K562 (cell line): ENCODE measurements around the gene MXRA7. TPM values are rescaled to one million over a fixed set of nuclear protein-coding genes. Genes with fewer than 3 reads are reported as not detected.

Experiments
- ATAC-seq: fragments of 200-7000 bp; cut with Tn5 transposase; 3 replicates; pipeline ENCODE4 v1.9.1; 2020; ENCODE audit warnings: moderate library complexity
- Bru-seq: library from RNA; stranded (reverse); fragments of 400-500 nt; gene quantifications from one replicate; lab custom pipeline; 2021; lab: Mats Ljungman, UMichigan
- BruChase-seq, 2 experiments: library from RNA; stranded (reverse); fragments of 400-500 nt; gene quantifications; one replicate each; lab custom pipeline; 2021; lab: Mats Ljungman, UMichigan
- BruUV-seq: library from RNA; stranded (reverse); fragments of 400-500 nt; replicated peaks from 2 replicates; lab custom pipeline; 2021; lab: Mats Ljungman, UMichigan
- CTCF ChIA-PET: fragments of 300-600 bp; formaldehyde crosslinking; extraction: SDS; loops from one replicate; lab custom pipeline; 2021; ENCODE audit warnings: low intra/inter-chr PET ratio; lab: Yijun Ruan, JAX
- POLR2A ChIA-PET: fragments of 300-600, 350-650 bp; sonication (Branson Sonifier 250); formaldehyde crosslinking; extraction: SDS; loops from one replicate; lab custom pipeline; 2021; ENCODE audit warnings: antibody characterized with exemption, inconsistent platforms; lab: Yijun Ruan, JAX
- DNase-seq, 4 experiments: peaks; one replicate each; pipeline versions ENCODE4 v3.0.0 to v3.0.0-alpha.2; 2011 to 2018; ENCODE audit warnings: low spot score in 3 of 4, mixed read lengths in 3 of 4; ENCODE audit errors: extremely low read depth in 1 of 4
- FAIRE-seq: peaks from 2 replicates; lab custom pipeline; 2011; peaks lifted over from hg19 to GRCh38; lab: Jason Lieb, UNC
- H2AFZ ChIP-seq: 2 replicates; pipeline ENCODE4 v1.6.0; 2011; ENCODE audit warnings: low read depth, low read length, control low read depth, inconsistent platforms
- H3K27ac ChIP-seq: fragments of 200-600 bp; 3 replicates; pipeline ENCODE4 v1.8.0; 2011; ENCODE audit warnings: low read depth, mild to moderate bottlenecking, control low read depth, inconsistent platforms, low read length, moderate library complexity, mixed read lengths; ENCODE audit errors: extremely low read depth
- H3K27me3 ChIP-seq, 2 experiments: fragments of 300-600 bp in 1 of 2; 2 replicates in 1 of 2; 3 replicates in 1 of 2; pipeline versions ENCODE4 v1.6.0 to v1.8.0; 2011; ENCODE audit warnings: inconsistent platforms in 2 of 2, low read length in 2 of 2, mild to moderate bottlenecking in 1 of 2, mixed read lengths in 1 of 2, moderate library complexity in 1 of 2; ENCODE audit not compliant: control insufficient read depth in 2 of 2, insufficient read depth in 2 of 2
- H3K36me3 ChIP-seq: fragments of 300-600 bp; 3 replicates; pipeline ENCODE4 v1.8.0; 2011; ENCODE audit warnings: mild to moderate bottlenecking, low read length, inconsistent platforms; ENCODE audit not compliant: control insufficient read depth, insufficient read depth
- H3K4me1 ChIP-seq, 2 experiments: fragments of 200-600 bp in 1 of 2; replicated peaks in 1 of 2; 2 replicates in 1 of 2; 3 replicates in 1 of 2; pipeline versions ENCODE4 v1.5.1 to v1.8.0; 2011; ENCODE audit warnings: inconsistent platforms in 2 of 2, low read length in 2 of 2, mild to moderate bottlenecking in 1 of 2, mixed read lengths in 1 of 2, moderate library complexity in 1 of 2; ENCODE audit not compliant: control insufficient read depth in 2 of 2, insufficient read depth in 2 of 2
- H3K4me2 ChIP-seq: 2 replicates; pipeline ENCODE4 v1.6.1; 2011; ENCODE audit warnings: low read length, control low read depth, inconsistent platforms, mixed read lengths; ENCODE audit not compliant: insufficient read depth
- H3K4me3 ChIP-seq: fragments of 200-600 bp; sonication (generic), shearing (Covaris generic); 2 replicates; pipeline ENCODE4 v1.5.1; 2016; ENCODE audit warnings: control low read depth, inconsistent platforms
- H3K79me2 ChIP-seq: fragments of 200-600 bp; 3 replicates; pipeline ENCODE4 v1.8.0; 2011; ENCODE audit warnings: low read length, inconsistent platforms; ENCODE audit not compliant: control insufficient read depth, insufficient read depth
- H3K9ac ChIP-seq, 2 experiments: 2 replicates each; pipeline versions ENCODE4 v1.6.0 to v1.6.1; 2011; ENCODE audit warnings: low read depth in 2 of 2, low read length in 2 of 2, control low read depth in 1 of 2, inconsistent platforms in 1 of 2, mild to moderate bottlenecking in 1 of 2, mixed read lengths in 1 of 2; ENCODE audit not compliant: insufficient read depth in 1 of 2
- H3K9me1 ChIP-seq: one replicate; pipeline ENCODE4 v1.6.0; 2011; ENCODE audit warnings: inconsistent platforms, mild to moderate bottlenecking, low read length, moderate library complexity; ENCODE audit not compliant: control insufficient read depth, insufficient read depth
- H3K9me3 ChIP-seq: replicated peaks from 2 replicates; pipeline ENCODE4 v1.5.1; 2011; ENCODE audit warnings: low read depth, low read length, inconsistent platforms; ENCODE audit not compliant: control insufficient read depth, insufficient read depth
- H4K20me1 ChIP-seq: replicated peaks from 2 replicates; pipeline ENCODE4 v1.6.1; 2011; ENCODE audit warnings: low read length, inconsistent platforms, mixed read lengths; ENCODE audit not compliant: control insufficient read depth, insufficient read depth
- ATF1 ChIP-seq, 2 experiments: fragments of 450-650 bp in 1 of 2; IDR thresholded peaks; 2 replicates each; pipeline ENCODE4 v1.6.1; 2016; ENCODE audit warnings: missing compliant biosample characterization in 1 of 2, missing genetic modification characterization in 1 of 2
- CREB1 ChIP-seq, 2 experiments: sonication (generic) in 1 of 2; formaldehyde crosslinking in 1 of 2; IDR thresholded peaks; 2 replicates each; pipeline versions ENCODE4 v1.6.1 to v1.8.0; 2012 to 2022; ENCODE audit warnings: inconsistent platforms in 1 of 2, mild to moderate bottlenecking in 1 of 2, missing genetic modification reagents in 1 of 2, moderate library complexity in 1 of 2
- FOSL1 ChIP-seq: fragments of 200-800 bp; sonication (Bioruptor generic); conservative IDR thresholded peaks from 2 replicates; pipeline ENCODE4 v1.6.1; 2016; ENCODE audit warnings: missing genetic modification characterization, missing compliant biosample characterization
- HOXB6 ChIP-seq: fragments of 250-450 bp; sonication (Bioruptor Pico); IDR thresholded peaks from 2 replicates; pipeline ENCODE4 v1.5.1; 2022; ENCODE audit warnings: mild to moderate bottlenecking, borderline replicate concordance
- LCOR ChIP-seq: sonication (generic); formaldehyde crosslinking; IDR thresholded peaks from 2 replicates; pipeline ENCODE4 v1.8.0; 2022; ENCODE audit warnings: mild to moderate bottlenecking, missing genetic modification reagents
- POLR2AphosphoS5 ChIP-seq: IDR thresholded peaks from 2 replicates; pipeline ENCODE4 v1.6.1; 2011; ENCODE audit warnings: mild to moderate bottlenecking, low read depth, low read length, moderate library complexity; ENCODE audit not compliant: control insufficient read depth, insufficient read depth
- POLR2G ChIP-seq: fragments of 200-400 bp; formaldehyde crosslinking; IDR thresholded peaks from 2 replicates; pipeline ENCODE4 v1.6.1; 2017; ENCODE audit warnings: low read depth, mild to moderate bottlenecking, antibody characterized with exemption, low read length, moderate library complexity
- ZBTB7A ChIP-seq: IDR thresholded peaks from 2 replicates; pipeline ENCODE4 v1.6.1; 2011; ENCODE audit warnings: low read depth, mild to moderate bottlenecking, low read length, moderate library complexity, borderline replicate concordance; ENCODE audit not compliant: control insufficient read depth
- WGBS: fragments of 100-300 bp; shearing (Covaris generic); methylation state at CpG from one replicate; pipeline ENCODE4 v1.1.6; 2016; ENCODE audit warnings: low coverage, mixed read lengths; ENCODE audit not compliant: insufficient coverage; ENCODE audit errors: missing lambda C conversion rate; 5-methylcytosine and 5-hydroxymethylcytosine counted together
- in situ Hi-C: fragments of 300-500 bp; cut with MboI; formaldehyde crosslinking; loops from 4 replicates; pipeline ENCODE4 v1.15.0; 2018; ENCODE audit warnings: inconsistent platforms, mixed read lengths
- intact Hi-C: fragments of 100-400 bp; cut with micrococcal nuclease; formaldehyde crosslinking; loops from 2 replicates; pipeline ENCODE4 v1.14.2; 2022
- long read RNA-seq, 3 experiments: library from polyadenylated mRNA in 2 of 3; library from RNA in 1 of 3; unstranded in 2 of 3; stranded (forward) in 1 of 3; transcript quantifications; one replicate each; pipeline ENCODE4 v2.0.0, GENCODE V29; 2019 to 2022
- polyA minus RNA-seq, 3 experiments: library from RNA; depleted of rRNA, polyadenylated mRNA; stranded (reverse); fragments of >200 nt; gene quantifications; 2 replicates each; pipeline ENCODE4 v1.2.3, GENCODE V29; 2011
- polyA plus RNA-seq, 8 experiments: library from polyadenylated mRNA; depleted of rRNA in 4 of 8; stranded (reverse) in 5 of 8; unstranded in 3 of 8; fragments of >200 nt; fragmentation: Nextera tagmentation in 2 of 8; fragmentation: Illumina TruSeq in 1 of 8; extraction: Ambion mirVana in 2 of 8; extraction: Trizol in 1 of 8; gene quantifications; 2 replicates each; pipeline versions ENCODE4 v1.2.1 to v1.2.3, GENCODE V29; 2011 to 2014; ENCODE audit warnings: inconsistent platforms in 1 of 8, missing spikeins in 1 of 8
- total RNA-seq, 7 experiments: library from RNA; depleted of rRNA in 6 of 7; stranded (reverse); fragments of >200 nt in 6 of 7; fragmentation: Illumina TruSeq in 2 of 7; extraction: Trizol in 2 of 7; gene quantifications; 2 replicates each; pipeline versions ENCODE4 v1.2.1 to v1.2.3, GENCODE V29; 2011 to 2021; ENCODE audit warnings: low replicate concordance in 1 of 7
- TF ChIP-seq, protein P1 (sequence below): fragments of 250-450 bp; sonication (Bioruptor Pico); IDR thresholded peaks from 2 replicates; pipeline ENCODE4 v1.8.0; 2022; ENCODE audit warnings: inconsistent platforms, mild to moderate bottlenecking, moderate library complexity, borderline replicate concordance
- TF ChIP-seq, protein P2 (sequence below), 2 experiments: IDR thresholded peaks; 2 replicates each; pipeline ENCODE4 v1.6.1; 2011; ENCODE audit warnings: borderline replicate concordance in 1 of 2, control low read depth in 1 of 2, low read depth in 1 of 2, low read length in 1 of 2, mild to moderate bottlenecking in 1 of 2, mixed read lengths in 1 of 2, moderate library complexity in 1 of 2; ENCODE audit not compliant: insufficient read depth in 1 of 2, insufficient read length in 1 of 2, poor library complexity in 1 of 2, severe bottlenecking in 1 of 2; ENCODE audit errors: extremely low read depth in 1 of 2

Gene MXRA7, protein sequence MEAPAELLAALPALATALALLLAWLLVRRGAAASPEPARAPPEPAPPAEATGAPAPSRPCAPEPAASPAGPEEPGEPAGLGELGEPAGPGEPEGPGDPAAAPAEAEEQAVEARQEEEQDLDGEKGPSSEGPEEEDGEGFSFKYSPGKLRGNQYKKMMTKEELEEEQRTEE
- total RNA-seq (2011; cell fraction: chromatin; rRNA removed; ENCODE audit: low replicate concordance), result 7.4 and 13.0 TPM in 2 replicates
- 13.7 and 15.5 TPM in 2 replicates for total RNA-seq (2011; cell fraction: nucleolus; rRNA removed)
- 17.9 and 28.3 TPM in 2 replicates for total RNA-seq (2011; cell fraction: nucleoplasm; rRNA removed)
- total RNA-seq (2014; rRNA removed), result 14.1 and 17.1 TPM in 2 replicates
- total RNA-seq (2014; rRNA removed; fragmentation: Illumina TruSeq; extraction: Trizol), result 17.8 and 18.9 TPM in 2 replicates
- total RNA-seq (2015; rRNA removed; fragmentation: Illumina TruSeq; extraction: Trizol), result 8.2 and 8.8 TPM in 2 replicates
- 12.8 and 14.3 TPM in 2 replicates for total RNA-seq (2021)
- polyA plus RNA-seq (2011; rRNA removed), result 36.8 and 38.4 TPM in 2 replicates
- 14.5 and 26.4 TPM in 2 replicates for polyA plus RNA-seq (2011; cell fraction: cytosol; rRNA removed)
- 17.3 and 17.5 TPM in 2 replicates for polyA plus RNA-seq (2011; cell fraction: nucleus; rRNA removed)
- 9.6 and 28.4 TPM in 2 replicates for polyA plus RNA-seq (2012)
- polyA plus RNA-seq (2014; fragmentation: Illumina TruSeq; extraction: Trizol), result 24.4 and 25.0 TPM in 2 replicates
- 1 to 10 TPM; 2.6 to 3.2 TPM for polyA plus RNA-seq (2014; fragmentation: Nextera tagmentation; extraction: Ambion mirVana)
- polyA plus RNA-seq (2014; rRNA removed), result 14.4 and 22.0 TPM in 2 replicates
- polyA minus RNA-seq (2011; rRNA and poly(A)+ RNA removed), result 15.4 and 21.1 TPM in 2 replicates
- polyA minus RNA-seq (2011; cell fraction: cytosol; rRNA and poly(A)+ RNA removed), result 13.4 and 15.8 TPM in 2 replicates
- polyA minus RNA-seq (2011; cell fraction: nucleus; rRNA and poly(A)+ RNA removed), result 1.6 and 4.3 TPM in 2 replicates
- Bru-seq, nascent RNA, result percentile 52 among the genes with signal in this experiment
- BruChase-seq, experiment 1, labeled RNA remaining after a 2-hour chase, result percentile 44 among the genes with signal in this experiment
- BruChase-seq, experiment 2, labeled RNA remaining after a 6-hour chase, result percentile 45 among the genes with signal in this experiment
- long read RNA-seq, experiment 1, full-length matches to known transcripts, result 71 of 77 reads
- long read RNA-seq, experiment 1, partial matches to known transcripts, result 3 of 77 reads
- long read RNA-seq, experiment 1, other reads (novel, unspliced or antisense), result 3 of 77 reads
- long read RNA-seq, experiment 2, full-length matches to known transcripts, result 13 of 18 reads
- long read RNA-seq, experiment 2, partial matches to known transcripts, result 1 of 18 reads
- long read RNA-seq, experiment 2, other reads (novel, unspliced or antisense), result 4 of 18 reads
- long read RNA-seq, experiment 3, result 0 reads

DNA sequence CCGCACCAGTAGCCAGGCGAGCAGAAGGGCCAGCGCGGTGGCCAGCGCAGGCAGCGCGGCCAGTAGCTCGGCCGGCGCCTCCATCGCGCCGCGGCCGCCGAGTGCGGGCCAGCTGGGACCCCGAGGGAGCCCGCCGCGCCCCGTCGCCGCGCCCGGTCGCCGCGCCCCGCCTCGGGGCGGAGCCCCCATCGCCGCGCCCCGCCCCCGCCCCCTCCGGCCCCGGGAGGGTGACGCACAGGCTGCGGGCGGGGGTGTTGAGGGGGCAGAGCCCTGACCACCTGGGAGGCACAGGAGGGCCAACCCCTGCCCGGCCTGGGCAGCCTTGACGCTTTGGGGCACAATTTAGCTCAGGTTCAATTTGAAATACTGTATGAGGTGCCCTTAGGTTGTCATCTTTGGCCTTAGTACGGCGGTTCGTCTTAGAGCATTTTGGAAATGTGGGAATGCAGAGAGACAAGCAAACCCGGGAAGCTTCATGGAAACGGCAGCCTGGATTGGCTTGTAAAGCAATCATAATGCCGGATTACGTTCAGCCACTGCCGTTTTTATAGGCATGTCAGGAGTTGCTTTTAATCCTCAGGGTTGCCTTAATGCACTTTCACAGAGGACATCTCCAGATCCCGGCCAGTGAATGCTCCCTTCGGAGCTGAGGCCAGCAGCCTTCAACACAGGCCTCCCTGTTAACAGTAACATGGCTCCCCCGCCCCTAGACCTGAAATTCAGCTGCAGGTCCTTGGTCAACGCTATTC is at the start of gene MXRA7:
TSS of gene MXRA7 (minus strand) at position 103 of the 749 bp plus-strand sequence. CDS start at position 84, 19 bp downstream.
- Histone ChIP-seq H4K20me1 (peaks cover 10% of the 10 kb centered on the region), H2AFZ (peak within 1 kb of the TSS; percentile 78), H3K4me1 (peaks cover 33 to 36% of the 10 kb centered on the region in 2 experiments), H3K9ac (peak within 1 kb of the TSS; percentile 53 to 89; a peak in 3 of 4 replicates), H3K36me3 (peaks cover 32% of the 10 kb centered on the region), H3K27me3 (no peaks in the 10 kb centered on the region), H3K9me1 (peaks cover 2% of the 10 kb centered on the region), H3K4me2 (peak within 1 kb of the TSS; percentile 79), H3K27ac (peak within 1 kb of the TSS; percentile 27; the same call in 2 of the 3 replicates), H3K4me3 (peak within 1 kb of the TSS; percentile 42), H3K9me3 (no peaks in the 10 kb centered on the region), H3K79me2 (peaks cover 10% of the 10 kb centered on the region; the same call in 2 of the 3 replicates)
- ChIA-PET CTCF (no interaction called here), POLR2A (interaction anchor here (0.6 to 5.2 kb wide), 5 partner anchors 10 to 931 kb away, joined by 3 to 35 read pairs (median 3); partner anchors contain the start of genes JMJD6 and METTL23)
- DNase-seq (peak; percentile 73 to 93 (median 90)), ATAC-seq (peak; percentile 80), FAIRE-seq (peak; percentile 19)
- intact Hi-C loops (no loop called here), in situ Hi-C loops (no loop called here)
- BruUV-seq, result no TSS peak
- WGBS, result 19% methylated on average over 17 of the region's 56 CpGs
- TF ChIP-seq, protein P1, sequence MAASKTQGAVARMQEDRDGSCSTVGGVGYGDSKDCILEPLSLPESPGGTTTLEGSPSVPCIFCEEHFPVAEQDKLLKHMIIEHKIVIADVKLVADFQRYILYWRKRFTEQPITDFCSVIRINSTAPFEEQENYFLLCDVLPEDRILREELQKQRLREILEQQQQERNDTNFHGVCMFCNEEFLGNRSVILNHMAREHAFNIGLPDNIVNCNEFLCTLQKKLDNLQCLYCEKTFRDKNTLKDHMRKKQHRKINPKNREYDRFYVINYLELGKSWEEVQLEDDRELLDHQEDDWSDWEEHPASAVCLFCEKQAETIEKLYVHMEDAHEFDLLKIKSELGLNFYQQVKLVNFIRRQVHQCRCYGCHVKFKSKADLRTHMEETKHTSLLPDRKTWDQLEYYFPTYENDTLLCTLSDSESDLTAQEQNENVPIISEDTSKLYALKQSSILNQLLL (CRISPR knock-in tag), result no peak
- TF ChIP-seq ZBTB7A (peak; percentile 51; the same call in 1 of the 2 replicates), ATF1 (CRISPR knock-in tag; IDR thresholded peaks at IDR 0.05) (no peak), ATF1 (tag; IDR thresholded peaks at IDR 0.05) (peak; percentile 27), HOXB6 (no peak), POLR2G (peak; percentile 51; the same call in 1 of the 2 replicates), FOSL1 (tag) (peak; percentile 72), CREB1 (IDR thresholded peaks at IDR 0.05) (0 out of 2 replicates have a peak, but pooled peaks have one; percentile 28), CREB1 (CRISPR knock-in tag; IDR thresholded peaks at IDR 0.05) (peak; percentile 30; the same call in 1 of the 2 replicates), LCOR (CRISPR knock-in tag) (peak; percentile 47; the same call in 1 of the 2 replicates), POLR2AphosphoS5 (no peak)
- TF ChIP-seq, protein P2, sequence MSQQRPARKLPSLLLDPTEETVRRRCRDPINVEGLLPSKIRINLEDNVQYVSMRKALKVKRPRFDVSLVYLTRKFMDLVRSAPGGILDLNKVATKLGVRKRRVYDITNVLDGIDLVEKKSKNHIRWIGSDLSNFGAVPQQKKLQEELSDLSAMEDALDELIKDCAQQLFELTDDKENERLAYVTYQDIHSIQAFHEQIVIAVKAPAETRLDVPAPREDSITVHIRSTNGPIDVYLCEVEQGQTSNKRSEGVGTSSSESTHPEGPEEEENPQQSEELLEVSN (IDR thresholded peaks at IDR 0.05; ENCODE audit: borderline replicate concordance in 1 of 2, extremely low read depth in 1 of 2, insufficient read depth in 1 of 2, insufficient read length in 1 of 2, low read depth in 1 of 2, low read length in 1 of 2, poor library complexity in 1 of 2, severe bottlenecking in 1 of 2), result peak in 1 of 2 experiments; percentile 12
